Coronary artery (tissue), 2 donors: Measurements from ENCODE around the gene ATXN2.
"Not testable (repeated sequence)": the region's sequence is repeated elsewhere in the genome, so short reads cannot be mapped to it uniquely, and the experiment has no call there.

Experiments
- DNase-seq: peaks from one replicate; pipeline ENCODE4 v3.0.0-alpha.2; 2017; ENCODE audit warnings: low spot score
- H3K27ac ChIP-seq, 2 donors: fragments of 200-600 bp; sonication (generic); one replicate each; pipeline ENCODE4 v1.5.1; 2016 to 2019
- H3K4me3 ChIP-seq: fragments of 200-600 bp; sonication (generic); 2 replicates; pipeline ENCODE4 v1.5.1; 2016; ENCODE audit warnings: mild to moderate bottlenecking, moderate library complexity
- TF ChIP-seq, protein P1 (sequence below): fragments of 200-600 bp; sonication (generic); IDR thresholded peaks from one replicate; pipeline ENCODE4 v1.5.1; 2019; ENCODE audit warnings: antibody characterized with exemption

ATXN2 gene

DNA sequence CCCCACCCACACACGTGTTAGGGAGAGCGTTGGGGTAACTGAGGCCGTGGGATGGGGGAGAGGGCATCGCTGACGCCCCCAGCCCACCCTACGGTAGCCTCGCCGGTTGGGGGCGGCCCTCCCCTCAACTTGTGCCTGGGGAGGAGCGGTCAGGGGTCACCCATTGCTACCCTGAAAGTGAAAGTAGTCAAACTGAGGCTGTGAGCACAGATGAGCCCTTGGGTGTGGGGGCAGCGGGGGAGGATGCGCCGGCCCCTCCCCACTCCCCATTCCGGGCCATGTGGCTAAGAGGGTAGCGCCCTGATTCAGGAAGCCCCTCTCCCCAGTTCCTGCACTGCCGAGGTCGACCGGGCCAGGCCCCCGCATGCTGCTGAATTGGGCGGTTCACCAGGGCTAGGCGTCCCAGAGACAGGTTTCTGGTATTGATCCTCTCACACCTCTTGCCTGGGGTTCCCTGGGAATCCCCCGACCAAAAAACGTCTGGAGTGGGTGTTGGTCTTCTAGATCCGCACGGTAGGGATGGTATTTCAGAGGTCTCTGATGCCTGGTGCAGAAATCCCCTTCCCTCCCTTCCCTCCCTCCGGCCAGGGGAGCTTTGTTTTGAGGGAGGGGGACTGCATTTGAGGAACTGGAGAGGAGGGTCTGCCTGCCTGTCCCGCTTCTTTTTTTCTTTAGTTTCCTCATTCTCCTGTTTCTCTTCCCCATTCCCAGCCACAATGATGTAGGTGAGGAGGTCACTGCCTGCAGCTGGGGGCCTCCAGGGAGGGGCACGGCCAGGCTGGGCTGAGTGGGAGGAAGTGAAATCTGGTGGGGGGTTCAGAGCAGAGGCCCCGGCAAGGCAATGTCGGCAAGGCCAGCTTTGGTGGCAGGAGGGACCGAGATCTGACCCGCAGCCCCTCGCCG is 192.4 kb downstream of the ATXN2 start:
- H3K4me3 ChIP-seq = peak overlapping the region; percentile 93
- peak overlapping the region; percentile 81 to 94 for H3K27ac ChIP-seq
- TF ChIP-seq, protein P1, sequence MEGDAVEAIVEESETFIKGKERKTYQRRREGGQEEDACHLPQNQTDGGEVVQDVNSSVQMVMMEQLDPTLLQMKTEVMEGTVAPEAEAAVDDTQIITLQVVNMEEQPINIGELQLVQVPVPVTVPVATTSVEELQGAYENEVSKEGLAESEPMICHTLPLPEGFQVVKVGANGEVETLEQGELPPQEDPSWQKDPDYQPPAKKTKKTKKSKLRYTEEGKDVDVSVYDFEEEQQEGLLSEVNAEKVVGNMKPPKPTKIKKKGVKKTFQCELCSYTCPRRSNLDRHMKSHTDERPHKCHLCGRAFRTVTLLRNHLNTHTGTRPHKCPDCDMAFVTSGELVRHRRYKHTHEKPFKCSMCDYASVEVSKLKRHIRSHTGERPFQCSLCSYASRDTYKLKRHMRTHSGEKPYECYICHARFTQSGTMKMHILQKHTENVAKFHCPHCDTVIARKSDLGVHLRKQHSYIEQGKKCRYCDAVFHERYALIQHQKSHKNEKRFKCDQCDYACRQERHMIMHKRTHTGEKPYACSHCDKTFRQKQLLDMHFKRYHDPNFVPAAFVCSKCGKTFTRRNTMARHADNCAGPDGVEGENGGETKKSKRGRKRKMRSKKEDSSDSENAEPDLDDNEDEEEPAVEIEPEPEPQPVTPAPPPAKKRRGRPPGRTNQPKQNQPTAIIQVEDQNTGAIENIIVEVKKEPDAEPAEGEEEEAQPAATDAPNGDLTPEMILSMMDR = no peak
- no peak for DNase-seq

DNA sequence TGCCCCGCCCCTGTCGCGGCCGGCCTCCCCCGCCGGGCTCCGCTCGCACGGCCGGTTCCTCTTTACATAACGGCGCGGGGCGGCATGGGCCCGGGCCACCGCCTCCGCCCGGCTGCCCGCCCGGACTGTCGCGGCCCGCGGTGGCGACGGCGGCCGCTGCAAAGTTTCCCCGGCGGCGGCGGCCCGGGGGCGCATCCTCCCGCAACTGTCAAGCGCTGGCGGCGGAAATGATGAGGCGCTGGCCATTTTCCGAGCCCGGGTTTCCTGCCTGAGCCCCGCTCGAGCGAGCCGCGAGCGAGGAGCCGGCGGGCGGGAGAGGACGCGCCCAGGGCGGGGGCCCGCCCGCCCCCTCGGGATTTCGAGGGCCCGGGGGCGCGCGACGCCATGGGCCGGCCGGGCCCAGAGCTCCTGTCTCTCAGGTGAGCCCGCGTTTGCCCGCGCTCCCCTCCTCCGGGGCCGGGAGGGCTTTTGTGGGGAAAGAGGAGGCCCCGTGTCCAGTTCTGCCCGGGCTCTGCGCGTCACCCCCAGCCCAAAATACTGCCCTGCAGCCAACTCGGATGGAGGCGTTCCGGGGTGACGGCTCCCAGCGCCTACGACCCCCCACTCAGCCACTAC is 193.1 kb downstream of the ATXN2 start, which contains the start of gene SH2B3:
Gene SH2B3, plus strand, starts transcription at position 65 of the 615 bp plus-strand sequence. CDS start 12,223 bp downstream, outside the sequence.
- DNase-seq = no peak
- peak within 1 kb of the TSS; percentile 81 to 94 for H3K27ac ChIP-seq
- H3K4me3 ChIP-seq = peak within 1 kb of the TSS; percentile 93
- TF ChIP-seq, protein P1 = no peak

DNA sequence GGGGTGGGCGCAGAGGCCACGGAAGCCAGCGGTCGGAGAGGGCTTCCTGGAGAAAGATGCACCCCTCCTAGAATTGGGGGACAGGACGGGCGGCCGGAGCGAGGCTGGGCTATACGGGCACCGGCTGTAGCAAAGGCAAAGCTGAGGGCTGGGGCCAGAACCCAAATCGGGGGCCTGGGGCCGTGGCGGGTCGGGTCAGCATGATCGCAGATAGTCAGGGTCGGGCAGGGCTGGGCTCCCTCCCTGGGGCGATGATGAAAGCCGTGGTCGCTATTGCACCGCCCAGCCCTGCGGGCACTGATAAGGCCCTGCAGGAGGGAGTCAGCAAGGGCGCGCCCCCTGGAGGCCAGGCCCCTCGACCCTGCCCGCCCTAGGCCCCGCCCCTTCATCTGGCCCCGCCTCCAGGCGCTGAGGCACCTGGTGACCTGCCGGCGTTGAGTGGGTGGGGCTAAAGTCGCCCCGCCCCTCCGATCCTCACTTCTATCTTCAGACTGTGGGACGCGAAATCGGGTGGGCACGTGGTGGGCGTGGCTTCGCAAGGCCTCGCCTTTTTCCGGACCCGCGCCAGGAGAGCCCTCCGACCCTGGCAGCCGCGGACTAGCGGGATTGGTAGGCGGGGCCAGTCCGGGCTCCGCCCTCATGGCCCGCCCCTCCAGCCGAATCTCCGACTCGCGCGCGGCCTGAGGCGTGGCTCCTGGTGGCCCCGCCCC is 193.8 kb downstream of the ATXN2 start:
- TF ChIP-seq, protein P1 = peak; percentile 24
- H3K4me3 ChIP-seq = peak overlapping the region; percentile 93

DNA sequence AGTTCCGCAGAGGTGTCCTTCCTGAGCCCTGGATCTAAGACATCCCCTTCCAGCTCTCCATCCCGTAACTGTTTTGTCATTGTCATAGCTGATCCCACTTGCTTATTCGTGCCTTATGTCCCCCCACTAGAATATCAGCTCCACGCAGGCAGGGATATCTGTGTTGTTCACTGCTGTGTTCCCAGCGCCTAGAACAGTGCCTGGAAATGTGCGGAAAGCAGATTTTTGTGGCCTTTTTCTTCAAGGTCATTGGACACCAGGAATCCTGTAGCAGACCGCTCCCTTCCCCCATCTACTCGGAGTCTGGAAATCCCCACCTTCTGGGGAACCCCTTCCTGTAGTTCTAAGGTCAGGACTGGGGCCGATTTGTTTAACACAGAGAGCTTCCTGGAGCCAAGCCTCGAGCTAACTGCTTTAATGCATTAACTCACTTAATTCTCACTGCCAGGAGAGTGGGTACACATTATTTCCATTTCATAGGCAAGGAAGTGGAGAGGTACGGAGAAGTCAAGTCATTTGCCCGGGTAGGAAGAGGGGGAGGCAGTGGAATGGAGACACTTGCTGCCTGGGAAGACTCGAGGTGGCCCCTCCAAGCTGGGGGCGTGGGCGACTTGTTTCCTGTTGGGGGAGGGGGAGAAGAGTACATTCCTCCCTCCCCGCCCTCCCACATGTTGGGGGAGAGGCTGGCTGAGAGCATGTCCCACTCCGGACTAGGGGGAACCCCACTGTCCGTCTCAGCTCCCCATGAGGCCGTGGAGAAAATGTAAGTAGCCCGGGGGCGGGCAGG is 194.6 kb downstream of the ATXN2 start:
- Histone ChIP-seq H3K4me3 (peak overlapping the region; percentile 93), H3K27ac (peak overlapping the region; percentile 81 to 94)
- TF ChIP-seq, protein P1 = no peak
- DNase-seq = no peak

More for the DNA sequence above, 193.8 kb downstream of the ATXN2 start:
- DNase-seq = peak; percentile 94
- peak overlapping the region; percentile 81 to 94 for H3K27ac ChIP-seq

DNA sequence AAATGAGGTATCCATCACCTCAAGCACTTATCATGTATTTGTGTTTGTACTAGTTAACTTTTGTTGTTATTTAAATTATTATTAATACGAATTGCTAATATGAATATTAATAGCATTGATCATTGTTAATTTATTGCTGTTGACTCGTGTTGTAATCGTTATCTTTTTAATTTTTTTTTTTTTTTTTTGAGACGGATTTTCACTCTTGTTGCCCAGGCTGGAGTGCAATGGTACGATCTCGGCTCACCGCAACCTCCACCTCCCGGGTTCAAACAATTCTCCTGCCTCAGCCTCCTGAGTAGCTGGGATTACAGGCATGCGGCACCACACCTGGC is 196.7 kb downstream of the ATXN2 start:
- H3K27ac ChIP-seq = peak overlapping the region; percentile 31 to 94
- DNase-seq = not testable (repeated sequence)

More for the DNA sequence above, 196.7 kb downstream of the ATXN2 start:
- H3K4me3 ChIP-seq = not testable (repeated sequence)
